NCI-H2227 (cell line): ENCODE data around the gene EEF1A1.
"Not testable (repeated sequence)": the region's sequence is repeated elsewhere in the genome, so short reads cannot be mapped to it uniquely, and the experiment has no call there.

Experiments used
- DNase-seq: peaks from one replicate; lab custom pipeline; 2025; ENCODE audit not compliant: unreplicated experiment; lab: John Stamatoyannopoulos, UW

Gene EEF1A1

GRCh38 chr6:73538116-73538779, 17.4 kb upstream of the EEF1A1 start:
- no peak for DNase-seq

GRCh38 chr6:73537677-73538076, 16.8 kb upstream of the EEF1A1 start:
- no peak for DNase-seq

GRCh38 chr6:73534628-73535027, 13.8 kb upstream of the EEF1A1 start:
- DNase-seq, result no peak

GRCh38 chr6:73532293-73532692, 11.5 kb upstream of the EEF1A1 start:
- no peak for DNase-seq

- no peak for DNase-seq
Observed at GRCh38 chr6:73528897-73529296, 8.1 kb upstream of the EEF1A1 start.

- no peak for DNase-seq
Observed at GRCh38 chr6:73525546-73526330, 4.9 kb upstream of the EEF1A1 start.

- DNase-seq, result peak; percentile 58
Observed at GRCh38 chr6:73523434-73524123, 2.7 kb upstream of the EEF1A1 start.

GRCh38 chr6:73521351-73521985, 636 bp upstream of the EEF1A1 start:
- peak; percentile 93 for DNase-seq

- peak; percentile 53 for DNase-seq
Observed at GRCh38 chr6:73519926-73520687, 725 bp downstream of the EEF1A1 start.

- not testable (repeated sequence) for DNase-seq
Observed at GRCh38 chr6:73518982-73519881, 1.6 kb downstream of the EEF1A1 start.

- not testable (repeated sequence) for DNase-seq
Observed at GRCh38 chr6:73518100-73518981, 2.5 kb downstream of the EEF1A1 start.

- no peak for DNase-seq
Observed at GRCh38 chr6:73516514-73517489, 4.0 kb downstream of the EEF1A1 start.

- DNase-seq, result no peak
Observed at GRCh38 chr6:73515204-73515655, 5.6 kb downstream of the EEF1A1 start.

- no peak for DNase-seq
Observed at GRCh38 chr6:73514746-73515110, 6.1 kb downstream of the EEF1A1 start.

- no peak for DNase-seq
Observed at GRCh38 chr6:73513496-73513854, 7.4 kb downstream of the EEF1A1 start.

- DNase-seq, result no peak
Observed at GRCh38 chr6:73511796-73512195, 9.0 kb downstream of the EEF1A1 start.

GRCh38 chr6:73509851-73510250, 11.0 kb downstream of the EEF1A1 start:
- DNase-seq, result no peak

- DNase-seq, result no peak
Observed at GRCh38 chr6:73508776-73509175, 12.1 kb downstream of the EEF1A1 start.
